GM18511 (cell line): ENCODE measurements around the gene CDH4.

Experiments
- ATAC-seq: cut with Tn5 transposase; IDR thresholded peaks from one replicate; pipeline ENCODE4 v1.9.1; 2021; ENCODE audit warnings: mild to moderate bottlenecking, moderate library complexity; ENCODE audit not compliant: unreplicated experiment

Gene CDH4

GRCh38 chr20:61543931-61544745 is 292.1 kb downstream of the CDH4 start:
- ATAC-seq, result no peak

- no peak for ATAC-seq
Observed at GRCh38 chr20:61544910-61545889, 293.1 kb downstream of the CDH4 start.

GRCh38 chr20:61546641-61547040 is 294.6 kb downstream of the CDH4 start:
- ATAC-seq, result no peak

GRCh38 chr20:61548069-61548468 is 296.0 kb downstream of the CDH4 start:
- no peak for ATAC-seq

- ATAC-seq, result no peak
Observed at GRCh38 chr20:61549865-61550264, 297.8 kb downstream of the CDH4 start.

- no peak for ATAC-seq
Observed at GRCh38 chr20:61551401-61551800, 299.3 kb downstream of the CDH4 start.

- no peak for ATAC-seq
Observed at GRCh38 chr20:61554617-61555016, 302.6 kb downstream of the CDH4 start.

- ATAC-seq, result no peak
Observed at GRCh38 chr20:61555566-61555965, 303.5 kb downstream of the CDH4 start.

- ATAC-seq, result no peak
Observed at GRCh38 chr20:61556111-61556510, 304.1 kb downstream of the CDH4 start.

GRCh38 chr20:61556673-61557072 is 304.6 kb downstream of the CDH4 start:
- ATAC-seq, result no peak

GRCh38 chr20:61557621-61558020 is 305.6 kb downstream of the CDH4 start:
- ATAC-seq, result no peak

- no peak for ATAC-seq
Observed at GRCh38 chr20:61558726-61559125, 306.7 kb downstream of the CDH4 start.

- ATAC-seq, result no peak
Observed at GRCh38 chr20:61559706-61560315, 307.8 kb downstream of the CDH4 start.

- ATAC-seq, result no peak
Observed at GRCh38 chr20:61560361-61560853, 308.3 kb downstream of the CDH4 start.

GRCh38 chr20:61561111-61561830 is 309.2 kb downstream of the CDH4 start:
- ATAC-seq, result no peak

- no peak for ATAC-seq
Observed at GRCh38 chr20:61562491-61562890, 310.4 kb downstream of the CDH4 start.

GRCh38 chr20:61562897-61563504 is 310.9 kb downstream of the CDH4 start:
- ATAC-seq, result no peak

GRCh38 chr20:61564628-61565027 is 312.6 kb downstream of the CDH4 start:
- no peak for ATAC-seq

GRCh38 chr20:61565791-61566190 is 313.7 kb downstream of the CDH4 start:
- no peak for ATAC-seq

GRCh38 chr20:61566691-61567090 is 314.6 kb downstream of the CDH4 start:
- ATAC-seq, result no peak
